Measurements from ENCODE around the gene GAA.

The GAA gene

GRCh38 chr17:80101011-80101945, at the start of gene GAA:
Gene GAA (plus strand): TSS chr17:80101581. CDS start chr17:80104587, 3,006 bp downstream.
- peak; percentile 85 for DNase-seq (ENCODE audit: low read depth)
- peak within 1 kb of the TSS; percentile 92 for H3K4me3 ChIP-seq (replicated peaks; ENCODE audit: low read depth, low read length)
- TF ChIP-seq, protein P1, sequence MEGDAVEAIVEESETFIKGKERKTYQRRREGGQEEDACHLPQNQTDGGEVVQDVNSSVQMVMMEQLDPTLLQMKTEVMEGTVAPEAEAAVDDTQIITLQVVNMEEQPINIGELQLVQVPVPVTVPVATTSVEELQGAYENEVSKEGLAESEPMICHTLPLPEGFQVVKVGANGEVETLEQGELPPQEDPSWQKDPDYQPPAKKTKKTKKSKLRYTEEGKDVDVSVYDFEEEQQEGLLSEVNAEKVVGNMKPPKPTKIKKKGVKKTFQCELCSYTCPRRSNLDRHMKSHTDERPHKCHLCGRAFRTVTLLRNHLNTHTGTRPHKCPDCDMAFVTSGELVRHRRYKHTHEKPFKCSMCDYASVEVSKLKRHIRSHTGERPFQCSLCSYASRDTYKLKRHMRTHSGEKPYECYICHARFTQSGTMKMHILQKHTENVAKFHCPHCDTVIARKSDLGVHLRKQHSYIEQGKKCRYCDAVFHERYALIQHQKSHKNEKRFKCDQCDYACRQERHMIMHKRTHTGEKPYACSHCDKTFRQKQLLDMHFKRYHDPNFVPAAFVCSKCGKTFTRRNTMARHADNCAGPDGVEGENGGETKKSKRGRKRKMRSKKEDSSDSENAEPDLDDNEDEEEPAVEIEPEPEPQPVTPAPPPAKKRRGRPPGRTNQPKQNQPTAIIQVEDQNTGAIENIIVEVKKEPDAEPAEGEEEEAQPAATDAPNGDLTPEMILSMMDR (IDR thresholded peaks at IDR 0.05; ENCODE audit: low read length, missing control alignments), result peak; percentile 33

- no peak overlapping the region for H3K4me3 ChIP-seq (replicated peaks; ENCODE audit: low read depth, low read length)
- DNase-seq (ENCODE audit: low read depth), result no peak
- TF ChIP-seq, protein P1 (IDR thresholded peaks at IDR 0.05; ENCODE audit: low read length, missing control alignments), result no peak
These were observed 49.7 kb upstream of the GAA start for GRCh38 chr17:80051681-80052080.

GRCh38 chr17:80053102-80053501, 48.3 kb upstream of the GAA start:
- no peak for DNase-seq (ENCODE audit: low read depth)
- TF ChIP-seq, protein P1 (IDR thresholded peaks at IDR 0.05; ENCODE audit: low read length, missing control alignments), result no peak
- H3K4me3 ChIP-seq (replicated peaks; ENCODE audit: low read depth, low read length), result no peak overlapping the region

DNA sequence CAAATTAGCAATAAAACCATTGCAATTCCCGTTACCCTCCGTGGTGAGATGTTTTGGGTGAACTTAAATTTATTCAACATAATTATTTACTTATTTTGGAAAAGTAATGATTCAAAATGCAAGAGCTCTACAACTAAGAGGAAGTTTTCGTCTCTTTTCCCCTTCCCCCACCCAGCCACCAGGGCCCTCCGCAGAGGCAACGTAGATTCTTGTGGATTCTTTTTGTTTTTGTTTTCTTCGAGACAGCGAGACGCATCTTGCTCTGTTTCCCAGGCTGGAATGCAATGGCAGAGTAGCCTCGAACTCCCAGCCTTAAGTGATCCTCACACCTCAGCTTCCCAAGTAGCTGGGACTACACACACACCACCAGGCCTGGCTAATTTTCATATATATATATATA, 45.8 kb upstream of the GAA start:
- DNase-seq (ENCODE audit: low read depth), result no peak
- no peak overlapping the region for H3K4me3 ChIP-seq (replicated peaks; ENCODE audit: low read depth, low read length)
- TF ChIP-seq, protein P1 (IDR thresholded peaks at IDR 0.05; ENCODE audit: low read length, missing control alignments), result no peak

DNA sequence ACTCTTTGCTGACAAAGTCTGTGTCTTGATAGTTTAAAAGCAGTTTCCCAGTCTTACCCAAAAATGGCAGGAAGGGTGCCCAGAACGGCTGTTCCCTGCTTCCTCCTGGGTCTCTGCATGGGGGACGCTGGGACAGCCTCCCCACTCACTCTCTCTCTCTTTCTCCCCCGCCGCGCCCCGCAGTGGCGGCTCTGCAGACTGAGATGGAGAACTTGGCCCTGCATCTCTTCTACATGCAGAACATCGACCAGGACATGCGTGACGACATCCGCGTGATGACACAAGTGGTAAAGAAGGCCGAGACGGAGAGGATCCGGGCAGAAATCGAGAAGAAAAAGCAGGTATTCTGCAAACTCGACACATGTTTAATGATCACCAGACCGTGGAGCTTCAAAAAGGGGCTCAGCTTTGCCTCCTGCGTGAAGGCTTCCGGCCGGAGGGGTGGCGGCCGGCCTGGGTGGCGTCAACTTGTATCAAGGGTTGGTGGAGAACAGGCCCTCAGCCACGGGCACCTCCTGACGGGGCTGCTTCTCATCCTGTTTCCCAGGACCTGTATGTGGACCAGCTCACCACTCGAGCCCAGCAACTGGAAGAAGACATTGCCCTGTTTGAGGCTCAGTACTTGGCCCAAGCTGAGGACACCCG, 42.9 kb upstream of the GAA start:
- no peak overlapping the region for H3K4me3 ChIP-seq (replicated peaks; ENCODE audit: low read depth, low read length)
- DNase-seq (ENCODE audit: low read depth), result no peak
- TF ChIP-seq, protein P1 (IDR thresholded peaks at IDR 0.05; ENCODE audit: low read length, missing control alignments), result no peak

GRCh38 chr17:80060644-80061043, 40.7 kb upstream of the GAA start:
- TF ChIP-seq, protein P1 (IDR thresholded peaks at IDR 0.05; ENCODE audit: low read length, missing control alignments), result no peak
- H3K4me3 ChIP-seq (replicated peaks; ENCODE audit: low read depth, low read length), result no peak overlapping the region
- no peak for DNase-seq (ENCODE audit: low read depth)

Measured in fibroblast of pulmonary artery (primary cell).